KMS-11 (cell line): ENCODE data around the gene IQSEC1.

Experiments
- H2AFZ ChIP-seq: fragments of 200-600 bp; sonication (generic); 2 replicates; pipeline ENCODE4 v1.6.1; 2016; ENCODE audit warnings: antibody characterized with exemption, mixed run types, low read depth
- H3K27ac ChIP-seq: fragments of 200-600 bp; sonication (generic); 2 replicates; pipeline ENCODE4 v1.6.1; 2016; ENCODE audit warnings: mild to moderate bottlenecking, mixed run types
- H3K27me3 ChIP-seq: fragments of 200-600 bp; sonication (generic); 2 replicates; pipeline ENCODE4 v1.6.1; 2017; ENCODE audit warnings: mild to moderate bottlenecking, low read depth, mixed run types, moderate library complexity; ENCODE audit not compliant: insufficient read depth
- H3K36me3 ChIP-seq: fragments of 200-600 bp; sonication (generic); 2 replicates; pipeline ENCODE4 v1.6.1; 2017; ENCODE audit warnings: mild to moderate bottlenecking, mixed run types; ENCODE audit not compliant: insufficient read depth
- H3K4me1 ChIP-seq: fragments of 200-600 bp; sonication (generic); 2 replicates; pipeline ENCODE4 v1.6.1; 2016; ENCODE audit warnings: mild to moderate bottlenecking, low read depth, mixed run types; ENCODE audit not compliant: poor library complexity, severe bottlenecking
- H3K4me2 ChIP-seq: fragments of 200-600 bp; sonication (generic); 2 replicates; pipeline ENCODE4 v1.7.0; 2016; ENCODE audit warnings: mild to moderate bottlenecking, mixed run types
- H3K4me3 ChIP-seq: fragments of 200-600 bp; sonication (generic); IDR thresholded peaks from 2 replicates; pipeline ENCODE4 v1.6.1; 2017; ENCODE audit warnings: low read depth, low read length, mixed read lengths; ENCODE audit not compliant: insufficient read depth
- H3K79me2 ChIP-seq: fragments of 200-600 bp; sonication (generic); 2 replicates; pipeline ENCODE4 v1.6.1; 2016; ENCODE audit warnings: low read depth, mixed run types; ENCODE audit not compliant: insufficient read depth
- H3K9ac ChIP-seq: fragments of 200-600 bp; sonication (generic); 2 replicates; pipeline ENCODE4 v1.6.1; 2016; ENCODE audit warnings: mild to moderate bottlenecking, mixed run types
- H4K20me1 ChIP-seq: fragments of 200-600 bp; sonication (generic); 2 replicates; pipeline ENCODE4 v1.6.1; 2016; ENCODE audit warnings: mild to moderate bottlenecking, mixed run types; ENCODE audit not compliant: insufficient read depth
- CTCF ChIP-seq: fragments of 200-600 bp; sonication (generic); conservative IDR thresholded peaks from 2 replicates; pipeline ENCODE4 v1.6.1; 2017; ENCODE audit warnings: low read depth, mild to moderate bottlenecking, antibody characterized with exemption, low read length, moderate library complexity, mixed read lengths

The IQSEC1 gene

GRCh38 chr3:13111873-13112520 is 38.8 kb upstream of the IQSEC1 start:
- Histone ChIP-seq H3K4me2 (0 out of 2 replicates have a peak overlapping the region, but pooled peaks have one; percentile 82), H3K9ac (no peak overlapping the region), H3K27ac (peak overlapping the region; percentile 83), H3K79me2 (no peaks in the 10 kb centered on the region), H3K4me1 (peaks cover 30% of the 10 kb centered on the region), H2AFZ (no peak overlapping the region), H4K20me1 (no peaks in the 10 kb centered on the region), H3K27me3 (no peaks in the 10 kb centered on the region), H3K36me3 (no peaks in the 10 kb centered on the region), H3K4me3 (no peak overlapping the region)
- TF ChIP-seq CTCF = no peak

- peak overlapping the region; percentile 46 for H3K9ac ChIP-seq
- H3K4me3 ChIP-seq = no peak overlapping the region
- no peaks in the 10 kb centered on the region for H3K36me3 ChIP-seq
- no peaks in the 10 kb centered on the region for H4K20me1 ChIP-seq
- peaks cover 30% of the 10 kb centered on the region for H3K4me1 ChIP-seq
- H3K27me3 ChIP-seq = no peaks in the 10 kb centered on the region
- TF ChIP-seq CTCF = no peak
- no peaks in the 10 kb centered on the region for H3K79me2 ChIP-seq
- H3K27ac ChIP-seq = peak overlapping the region; percentile 83
- peak overlapping the region; percentile 76 for H2AFZ ChIP-seq
- H3K4me2 ChIP-seq = peak overlapping the region; percentile 82
Observed at GRCh38 chr3:13111173-13111872, 38.1 kb upstream of the IQSEC1 start.

- Histone ChIP-seq H3K4me3 (no peak overlapping the region), H2AFZ (peak overlapping the region; percentile 76), H3K79me2 (no peaks in the 10 kb centered on the region), H3K9ac (peak overlapping the region; percentile 46), H3K27me3 (no peaks in the 10 kb centered on the region), H3K4me2 (peak overlapping the region; percentile 82), H3K27ac (peak overlapping the region; percentile 83), H4K20me1 (no peaks in the 10 kb centered on the region), H3K4me1 (peaks cover 30% of the 10 kb centered on the region), H3K36me3 (no peaks in the 10 kb centered on the region)
- TF ChIP-seq CTCF = no peak
Observed at GRCh38 chr3:13110678-13111116, 37.5 kb upstream of the IQSEC1 start.

GRCh38 chr3:13109516-13109915 is 36.3 kb upstream of the IQSEC1 start:
- H3K4me3 ChIP-seq = no peak overlapping the region
- no peaks in the 10 kb centered on the region for H3K27me3 ChIP-seq
- no peak overlapping the region; the same call in 1 of the 2 replicates for H3K27ac ChIP-seq
- no peak for TF ChIP-seq CTCF
- H2AFZ ChIP-seq = no peak overlapping the region
- H3K9ac ChIP-seq = no peak overlapping the region
- no peaks in the 10 kb centered on the region for H3K36me3 ChIP-seq
- H3K4me2 ChIP-seq = no peak overlapping the region
- H3K4me1 ChIP-seq = peaks cover 30% of the 10 kb centered on the region
- H3K79me2 ChIP-seq = no peaks in the 10 kb centered on the region
- H4K20me1 ChIP-seq = no peaks in the 10 kb centered on the region
